ENCODE results near the gene MBTPS1.

GRCh38 chr16:84072014-84072413, 44.7 kb downstream of the MBTPS1 start:
- TF ChIP-seq RAD21 (IDR thresholded peaks at IDR 0.05) (no peak), GABPA (IDR thresholded peaks at IDR 0.05 in 1 of 2, conservative IDR thresholded peaks at IDR 0.05 in 1 of 2) (no peak), MAX (IDR thresholded peaks at IDR 0.05) (no peak), CTCF (IDR thresholded peaks at IDR 0.05; ENCODE audit: low read depth, low read length, missing input control) (no peak), YY1 (IDR thresholded peaks at IDR 0.05) (no peak), RXRA (IDR thresholded peaks at IDR 0.05) (no peak), TAF1 (conservative IDR thresholded peaks at IDR 0.05) (no peak), JUND (IDR thresholded peaks at IDR 0.05) (no peak), SP1 (IDR thresholded peaks at IDR 0.05) (no peak), REST (IDR thresholded peaks at IDR 0.05) (no peak), ZBTB33 (IDR thresholded peaks at IDR 0.05) (no peak), ATF3 (IDR thresholded peaks at IDR 0.05) (no peak)

All from liver (tissue), 3 donors.